IPS-20b (cell line): ENCODE data around the gene CUL9.

ENCODE experiments used
- H3K27ac ChIP-seq: one replicate; pipeline ENCODE4 v1.5.1; 2013; ENCODE audit warnings: low read length
- H3K27me3 ChIP-seq: 2 replicates; pipeline ENCODE4 v1.6.1; 2013; ENCODE audit warnings: mild to moderate bottlenecking, low read length, inconsistent platforms; ENCODE audit not compliant: insufficient read depth
- H3K36me3 ChIP-seq: 2 replicates; pipeline ENCODE4 v1.6.1; 2013; ENCODE audit warnings: low read depth, mild to moderate bottlenecking, inconsistent platforms, low read length, moderate library complexity; ENCODE audit not compliant: insufficient read depth
- H3K4me1 ChIP-seq: 2 replicates; pipeline ENCODE4 v1.6.1; 2013; ENCODE audit warnings: mild to moderate bottlenecking, control low read depth, inconsistent platforms, low read length, moderate library complexity; ENCODE audit not compliant: insufficient read depth
- H3K4me3 ChIP-seq: 2 replicates; pipeline ENCODE4 v1.5.1; 2013; ENCODE audit warnings: mild to moderate bottlenecking, low read length, inconsistent platforms
- H3K9ac ChIP-seq: 2 replicates; pipeline ENCODE4 v1.6.1; 2013; ENCODE audit warnings: low read depth, mild to moderate bottlenecking, inconsistent platforms, low read length, moderate library complexity
- H3K9me3 ChIP-seq: 2 replicates; pipeline ENCODE4 v1.6.1; 2013; ENCODE audit warnings: mild to moderate bottlenecking, low read depth, low read length, inconsistent platforms; ENCODE audit not compliant: insufficient read depth

Gene CUL9

GRCh38 chr6:43204271-43205105 lies 22.5 kb downstream of the CUL9 start:
- Histone ChIP-seq H3K9me3 (no peaks in the 10 kb centered on the region), H3K36me3 (no peaks in the 10 kb centered on the region), H3K27ac (no peak overlapping the region), H3K27me3 (no peaks in the 10 kb centered on the region), H3K4me3 (no peak overlapping the region), H3K9ac (no peak overlapping the region), H3K4me1 (no peaks in the 10 kb centered on the region)

DNA sequence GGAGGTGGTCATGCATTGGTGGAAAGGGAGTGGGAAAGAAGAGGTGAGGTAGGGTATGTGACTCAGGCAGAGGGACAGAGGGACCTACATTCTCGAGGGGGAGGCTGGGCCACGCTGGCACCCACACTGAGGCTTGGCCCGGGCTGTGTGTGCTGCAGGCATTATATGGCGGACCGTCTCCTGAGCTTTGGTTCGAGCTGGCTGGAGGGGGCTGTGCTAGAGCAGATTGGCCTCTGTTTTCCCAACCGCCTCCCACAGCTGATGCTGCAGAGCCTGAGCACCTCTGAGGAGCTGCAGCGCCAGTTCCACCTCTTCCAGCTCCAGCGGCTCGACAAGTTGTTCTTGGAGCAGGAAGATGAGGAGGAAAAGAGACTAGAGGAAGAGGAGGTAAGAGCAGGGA lies 23.9 kb downstream of the CUL9 start:
- H3K36me3 ChIP-seq: no peaks in the 10 kb centered on the region
- H3K4me3 ChIP-seq: no peak overlapping the region
- H3K9ac ChIP-seq: no peak overlapping the region
- no peaks in the 10 kb centered on the region for H3K27me3 ChIP-seq
- H3K9me3 ChIP-seq: no peaks in the 10 kb centered on the region
- H3K4me1 ChIP-seq: no peaks in the 10 kb centered on the region
- no peak overlapping the region for H3K27ac ChIP-seq

- no peak overlapping the region for H3K9ac ChIP-seq
- H3K36me3 ChIP-seq: no peaks in the 10 kb centered on the region
- no peak overlapping the region for H3K4me3 ChIP-seq
- no peaks in the 10 kb centered on the region for H3K27me3 ChIP-seq
- H3K27ac ChIP-seq: no peak overlapping the region
- no peaks in the 10 kb centered on the region for H3K4me1 ChIP-seq
- no peaks in the 10 kb centered on the region for H3K9me3 ChIP-seq
Observed at GRCh38 chr6:43207286-43207685, 25.3 kb downstream of the CUL9 start.

DNA sequence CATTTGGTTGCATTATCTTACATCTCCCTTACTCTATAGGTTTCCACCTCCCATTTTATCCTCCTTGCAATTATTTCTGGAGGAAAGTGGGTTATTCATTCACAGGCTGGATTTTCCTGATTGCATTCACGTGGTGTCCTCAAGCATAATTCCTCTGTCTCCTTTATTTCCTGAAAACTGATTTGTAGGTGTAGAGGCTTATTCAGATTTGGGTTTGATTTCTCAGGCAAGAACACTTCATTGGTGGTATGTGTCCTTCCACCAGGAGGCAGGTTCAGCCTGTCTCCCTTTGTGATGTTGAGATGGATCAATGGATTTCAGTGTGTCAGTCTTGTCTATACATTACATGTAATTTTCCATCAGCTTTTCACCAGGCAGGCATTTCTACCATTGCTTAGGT lies 30.0 kb downstream of the CUL9 start:
- no peak overlapping the region for H3K9ac ChIP-seq
- H3K9me3 ChIP-seq: no peaks in the 10 kb centered on the region
- no peak overlapping the region for H3K27ac ChIP-seq
- no peak overlapping the region for H3K4me3 ChIP-seq
- H3K36me3 ChIP-seq: no peaks in the 10 kb centered on the region
- H3K4me1 ChIP-seq: no peaks in the 10 kb centered on the region
- no peaks in the 10 kb centered on the region for H3K27me3 ChIP-seq

DNA sequence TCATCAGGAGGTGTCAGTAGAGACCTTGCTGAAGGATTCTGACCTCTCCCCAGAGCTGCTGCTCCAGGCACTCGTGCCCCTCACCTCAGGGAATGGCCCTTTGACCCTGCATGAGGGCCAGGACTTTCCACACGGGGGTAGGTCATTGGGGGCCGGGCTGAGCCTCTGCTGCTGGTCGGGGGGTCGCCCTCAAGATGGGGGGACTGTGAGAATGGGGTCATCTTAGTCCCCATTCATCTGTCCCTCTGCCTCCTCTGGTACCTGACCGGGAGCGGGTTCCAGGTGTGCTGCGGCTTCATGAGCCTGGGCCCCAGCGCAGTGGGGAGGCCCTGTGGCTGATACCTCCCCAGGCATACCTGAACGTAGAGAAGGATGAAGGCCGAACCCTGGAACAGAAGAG lies 31.4 kb downstream of the CUL9 start:
- H3K27me3 ChIP-seq: no peaks in the 10 kb centered on the region
- H3K4me1 ChIP-seq: no peaks in the 10 kb centered on the region
- H3K4me3 ChIP-seq: no peak overlapping the region
- H3K9ac ChIP-seq: no peak overlapping the region
- no peak overlapping the region for H3K27ac ChIP-seq
- H3K9me3 ChIP-seq: no peaks in the 10 kb centered on the region
- no peaks in the 10 kb centered on the region for H3K36me3 ChIP-seq

GRCh38 chr6:43215066-43215465 lies 33.1 kb downstream of the CUL9 start:
- no peak overlapping the region for H3K9ac ChIP-seq
- H3K4me3 ChIP-seq: no peak overlapping the region
- no peak overlapping the region for H3K27ac ChIP-seq
- H3K4me1 ChIP-seq: no peaks in the 10 kb centered on the region
- no peaks in the 10 kb centered on the region for H3K9me3 ChIP-seq
- H3K36me3 ChIP-seq: no peaks in the 10 kb centered on the region
- no peaks in the 10 kb centered on the region for H3K27me3 ChIP-seq

GRCh38 chr6:43216200-43216599 lies 34.2 kb downstream of the CUL9 start:
- Histone ChIP-seq H3K9ac (no peak overlapping the region), H3K36me3 (no peaks in the 10 kb centered on the region), H3K27ac (no peak overlapping the region), H3K27me3 (no peaks in the 10 kb centered on the region), H3K4me3 (no peak overlapping the region), H3K4me1 (no peaks in the 10 kb centered on the region), H3K9me3 (no peaks in the 10 kb centered on the region)

DNA sequence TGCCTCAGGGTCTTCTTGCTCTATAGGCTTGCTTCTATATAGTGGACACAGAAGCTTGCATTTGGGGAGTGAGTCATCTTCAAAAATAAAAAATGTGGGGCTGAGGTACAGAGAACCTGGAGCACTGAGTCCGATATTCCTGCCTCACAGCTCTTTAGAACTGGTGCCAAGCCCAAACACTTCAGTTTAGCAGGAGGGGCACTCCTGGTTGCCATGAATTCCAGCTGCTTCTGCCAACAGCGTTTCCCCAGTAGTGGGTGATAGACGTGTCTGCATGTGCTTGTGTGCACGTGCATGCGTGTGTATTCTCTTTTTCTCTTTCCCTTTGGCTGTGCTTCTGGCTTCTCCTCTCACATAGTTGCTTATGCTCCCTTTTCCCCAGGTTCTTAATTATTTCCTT lies 35.4 kb downstream of the CUL9 start:
- Histone ChIP-seq H3K9ac (no peak overlapping the region), H3K27ac (no peak overlapping the region), H3K4me1 (no peaks in the 10 kb centered on the region), H3K27me3 (no peaks in the 10 kb centered on the region), H3K9me3 (no peaks in the 10 kb centered on the region), H3K36me3 (no peaks in the 10 kb centered on the region), H3K4me3 (no peak overlapping the region)

- Histone ChIP-seq H3K9me3 (no peaks in the 10 kb centered on the region), H3K9ac (no peak overlapping the region), H3K27me3 (no peaks in the 10 kb centered on the region), H3K36me3 (no peaks in the 10 kb centered on the region), H3K27ac (no peak overlapping the region), H3K4me1 (no peaks in the 10 kb centered on the region), H3K4me3 (no peak overlapping the region)
Observed at GRCh38 chr6:43219119-43219518, 37.1 kb downstream of the CUL9 start.

- H3K4me3 ChIP-seq: no peak overlapping the region
- no peaks in the 10 kb centered on the region for H3K9me3 ChIP-seq
- no peak overlapping the region for H3K9ac ChIP-seq
- H3K4me1 ChIP-seq: no peaks in the 10 kb centered on the region
- H3K36me3 ChIP-seq: no peaks in the 10 kb centered on the region
- H3K27ac ChIP-seq: no peak overlapping the region
- H3K27me3 ChIP-seq: no peaks in the 10 kb centered on the region
Observed at GRCh38 chr6:43219814-43220213, 37.8 kb downstream of the CUL9 start.

DNA sequence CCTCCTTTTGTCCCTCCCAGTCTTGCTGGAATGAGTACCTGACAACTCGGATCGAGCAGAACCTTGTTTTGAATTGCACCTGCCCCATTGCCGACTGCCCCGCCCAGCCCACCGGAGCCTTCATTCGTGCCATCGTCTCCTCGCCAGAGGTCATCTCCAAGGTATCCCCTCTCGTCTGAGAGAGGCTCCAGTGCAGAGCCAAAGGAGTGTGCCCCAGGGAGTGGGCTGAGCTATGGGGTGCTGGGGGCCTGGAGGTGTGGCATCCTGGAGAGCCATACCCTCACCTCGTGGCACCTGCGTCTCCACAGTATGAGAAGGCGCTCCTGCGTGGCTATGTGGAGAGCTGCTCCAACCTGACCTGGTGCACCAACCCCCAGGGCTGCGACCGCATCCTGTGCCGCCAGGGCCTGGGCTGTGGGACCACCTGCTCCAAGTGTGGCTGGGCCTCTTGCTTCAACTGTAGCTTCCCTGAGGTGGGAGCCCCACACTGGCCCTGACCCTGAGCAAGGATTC lies 38.5 kb downstream of the CUL9 start:
- Histone ChIP-seq H3K36me3 (no peaks in the 10 kb centered on the region), H3K4me1 (no peaks in the 10 kb centered on the region), H3K9ac (no peak overlapping the region), H3K27me3 (no peaks in the 10 kb centered on the region), H3K4me3 (no peak overlapping the region), H3K27ac (no peak overlapping the region), H3K9me3 (no peaks in the 10 kb centered on the region)
